T-helper 2 cell (primary cell): ENCODE data around the gene WDR73.
A peak's percentile ranks its signal among the peaks of the same experiment; 100 is the strongest.
"Not testable (repeated sequence)": the region's sequence is repeated elsewhere in the genome, so short reads cannot be mapped to it uniquely, and the experiment has no call there.

Experiments
- DNase-seq, 5 experiments: peaks; one replicate each; pipeline versions ENCODE4 v3.0.0 to v3.0.0-alpha.2; 2012 to 2022

WDR73 gene

DNA sequence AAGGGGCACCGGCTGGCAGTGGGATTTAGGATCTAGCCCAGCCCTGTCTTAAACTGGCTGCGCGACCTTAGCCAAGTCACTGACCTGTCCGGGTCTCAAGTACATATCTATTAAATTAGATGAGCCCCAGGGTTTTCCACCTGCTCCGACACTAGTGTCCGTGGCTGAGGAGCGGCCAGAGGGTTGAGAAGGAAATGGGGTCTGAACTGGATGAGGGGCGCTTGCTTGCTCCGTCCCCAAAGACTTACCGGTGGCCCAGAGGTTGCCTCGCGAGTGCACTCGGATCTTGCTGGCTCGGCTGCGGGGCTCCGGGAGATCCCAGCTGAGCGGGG, 3.6 kb upstream of the WDR73 start:
- DNase-seq = no peak

DNA sequence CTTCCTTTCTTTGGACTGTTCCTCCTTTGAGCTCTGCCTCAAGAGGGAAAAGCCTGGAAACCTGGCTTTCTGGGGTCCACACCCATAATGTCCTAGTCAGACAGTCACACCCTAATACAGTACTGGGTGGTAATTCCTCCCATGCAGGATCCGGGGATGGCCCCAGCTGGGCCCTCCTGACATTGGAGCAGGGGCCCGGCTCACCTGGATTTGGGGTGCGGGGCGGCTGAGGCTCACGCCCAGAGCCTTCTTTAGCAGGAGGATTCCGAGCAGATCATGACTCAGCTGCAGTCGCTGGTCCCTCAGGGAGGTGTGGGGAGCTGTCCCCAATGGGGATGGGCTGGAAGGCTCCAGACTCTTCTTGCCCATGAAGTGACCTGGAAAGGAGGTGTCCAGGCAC, 2.9 kb upstream of the WDR73 start:
- DNase-seq = no peak

DNA sequence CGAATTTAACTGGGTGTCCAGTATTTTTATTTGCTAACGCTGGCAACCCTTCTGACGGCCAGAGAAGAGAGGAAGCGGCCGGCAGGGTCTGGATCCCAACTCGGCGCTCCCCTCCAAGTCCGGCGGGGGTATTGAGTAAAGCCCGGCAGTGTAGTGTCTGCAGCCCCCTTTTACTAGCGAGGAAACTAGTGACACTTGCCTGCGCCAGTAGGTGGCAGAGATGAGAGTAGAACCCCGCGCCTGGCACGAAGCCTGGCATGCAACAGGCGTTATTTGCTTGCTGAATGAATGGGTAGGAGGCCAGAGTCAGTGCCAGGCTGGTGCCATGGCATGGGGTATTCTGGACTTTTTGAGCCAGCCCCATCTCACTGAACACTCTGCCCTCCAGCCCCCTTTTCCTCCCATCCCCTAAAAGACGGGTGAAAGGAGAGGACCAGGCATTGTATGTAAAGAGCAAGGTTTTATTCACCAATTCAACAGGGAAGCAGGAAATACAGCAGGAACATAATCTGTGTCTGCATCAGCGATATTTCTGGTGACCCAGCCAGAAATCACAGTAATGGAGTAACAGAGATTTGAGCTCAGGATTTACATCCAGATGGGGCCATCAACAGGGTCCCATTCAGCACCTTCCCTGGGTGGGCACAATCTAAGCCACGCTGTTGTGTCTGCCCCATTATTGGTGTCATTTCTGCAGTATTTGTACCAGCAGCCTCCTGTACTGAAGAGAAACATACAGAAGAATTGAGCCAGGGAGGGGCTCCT, 788 bp upstream of the WDR73 start:
- DNase-seq = peak; percentile 36 to 91 (median 65)

DNA sequence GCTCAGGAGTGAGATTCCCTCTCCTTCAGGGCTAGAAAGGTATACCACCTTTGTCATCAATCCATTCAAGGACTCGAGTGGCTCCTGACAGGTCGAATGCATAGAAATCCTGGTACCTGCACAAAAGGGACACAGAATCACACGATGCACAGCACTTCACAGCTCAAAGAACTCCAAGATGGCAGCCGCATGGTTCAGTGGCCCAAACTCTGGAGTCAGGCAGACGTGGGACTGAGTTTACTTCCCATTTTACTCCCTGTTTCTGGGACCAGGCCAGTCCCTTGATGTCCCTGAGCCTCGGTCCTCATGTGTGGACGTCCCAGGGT, 536 bp downstream of the WDR73 start:
- no peak for DNase-seq

DNA sequence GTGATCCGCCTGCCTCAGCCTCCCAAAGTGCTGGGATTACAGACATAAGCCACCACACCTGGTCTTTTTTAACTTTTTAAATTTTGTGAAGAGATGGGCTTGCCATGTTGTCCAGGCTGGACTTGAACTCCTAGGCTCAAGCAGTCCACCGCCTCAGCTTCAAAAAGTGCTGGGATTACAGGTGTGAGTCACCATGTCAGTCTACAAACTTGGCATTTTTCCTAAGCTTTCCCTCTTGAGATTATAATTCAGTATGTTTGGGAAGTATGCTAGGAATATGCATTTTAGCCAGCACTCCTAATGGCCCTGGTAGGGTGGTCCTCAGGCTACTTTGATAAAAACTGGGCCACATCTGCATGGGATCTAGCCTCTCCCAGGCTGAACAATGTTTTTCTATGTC, 4.4 kb downstream of the WDR73 start:
- DNase-seq = no peak

DNA sequence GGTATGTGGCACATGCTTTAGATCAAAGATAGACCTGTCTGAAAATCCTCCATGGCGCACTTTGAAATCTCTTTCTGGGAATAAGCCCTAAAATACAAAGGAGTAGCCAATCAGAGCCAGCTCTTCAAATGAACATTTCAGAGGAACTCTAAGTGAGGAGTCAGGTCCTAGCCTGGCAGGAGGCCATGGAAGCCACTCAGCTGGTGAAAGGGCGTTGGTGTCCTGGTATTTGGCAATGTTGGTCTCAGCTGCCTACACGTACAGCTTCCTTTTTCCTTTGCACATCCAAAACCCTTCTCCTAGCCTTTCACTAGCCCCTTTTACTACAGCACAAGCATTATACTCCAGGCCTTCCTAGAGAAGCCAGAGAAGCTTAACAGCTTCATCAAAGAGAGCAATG, 5.5 kb downstream of the WDR73 start:
- DNase-seq = no peak

DNA sequence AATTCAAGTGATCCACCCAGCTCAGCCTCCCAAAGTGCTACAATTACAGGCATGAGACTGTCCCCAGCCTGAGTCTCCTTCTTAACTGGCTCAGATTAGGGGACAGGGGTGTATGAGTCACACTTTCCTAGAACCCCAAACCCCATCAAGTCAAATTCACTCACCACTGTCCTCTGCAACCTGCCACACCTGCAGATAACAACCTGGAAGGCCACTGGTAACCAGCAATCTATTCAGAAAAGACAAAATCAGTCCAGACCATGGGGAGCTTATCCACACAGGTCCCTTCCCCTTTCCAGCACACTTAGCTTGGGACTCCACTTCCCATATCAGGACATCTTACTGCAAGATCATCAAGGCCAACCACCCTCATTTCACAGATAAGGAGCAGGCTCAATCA, 6.4 kb downstream of the WDR73 start:
- DNase-seq = no peak

DNA sequence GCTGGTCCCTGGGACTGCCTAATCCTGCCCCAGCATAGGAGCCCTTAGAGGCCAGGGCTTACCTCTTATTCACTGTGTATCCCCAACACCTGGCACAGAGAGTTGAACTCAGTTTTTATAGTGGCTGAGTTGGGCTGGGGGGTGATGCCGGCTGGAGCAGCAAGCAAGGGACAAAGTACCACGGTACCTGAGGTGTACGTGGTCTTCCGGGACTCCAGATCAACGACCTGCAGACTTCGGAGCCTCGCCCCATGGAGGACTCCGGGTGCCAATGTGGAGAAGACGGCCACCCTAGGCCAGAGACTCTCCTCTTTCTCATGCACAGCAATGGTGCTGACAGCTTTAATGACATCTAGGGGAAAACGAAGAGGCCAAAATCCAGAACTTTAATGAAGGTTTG, 8.1 kb downstream of the WDR73 start:
- no peak for DNase-seq

DNA sequence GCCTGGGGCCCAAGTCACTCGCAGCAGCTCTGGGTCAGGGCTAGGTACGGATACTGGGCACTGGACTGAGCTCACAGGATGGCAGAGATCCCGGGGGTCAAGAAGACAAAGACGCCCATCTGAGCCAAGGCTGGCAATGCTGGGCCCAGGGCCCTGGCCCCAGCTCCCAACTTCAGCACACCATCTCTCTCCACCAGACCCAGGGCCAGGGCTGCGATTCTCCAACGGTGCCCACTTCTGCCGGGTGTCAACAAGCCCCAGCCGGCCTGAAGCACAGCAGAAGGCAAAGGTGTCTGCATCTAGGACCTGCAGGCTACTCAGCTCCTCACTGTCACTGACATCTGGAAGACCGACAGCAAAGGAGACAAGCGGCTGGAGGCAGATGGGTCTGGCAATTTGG, 8.6 kb downstream of the WDR73 start:
- DNase-seq = no peak

DNA sequence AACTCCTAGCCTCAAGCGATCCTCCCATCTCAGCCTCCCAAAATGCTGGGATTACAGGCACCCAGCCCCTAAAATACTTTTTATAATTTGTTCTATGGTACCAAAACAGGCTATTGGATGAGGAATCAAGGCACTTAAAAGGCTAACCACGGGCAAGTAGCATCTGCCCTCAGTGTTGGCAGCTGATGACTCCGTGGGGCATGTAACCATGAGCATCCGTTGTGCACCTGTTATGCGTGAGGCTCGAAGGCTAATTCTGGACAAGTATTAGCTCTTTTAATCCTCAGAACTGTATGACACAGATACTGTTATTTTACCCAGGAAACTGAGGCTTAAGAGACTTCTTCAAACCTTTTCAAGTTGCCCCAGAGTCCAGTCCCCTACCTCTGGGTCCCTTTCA, 10.2 kb downstream of the WDR73 start:
- no peak for DNase-seq

DNA sequence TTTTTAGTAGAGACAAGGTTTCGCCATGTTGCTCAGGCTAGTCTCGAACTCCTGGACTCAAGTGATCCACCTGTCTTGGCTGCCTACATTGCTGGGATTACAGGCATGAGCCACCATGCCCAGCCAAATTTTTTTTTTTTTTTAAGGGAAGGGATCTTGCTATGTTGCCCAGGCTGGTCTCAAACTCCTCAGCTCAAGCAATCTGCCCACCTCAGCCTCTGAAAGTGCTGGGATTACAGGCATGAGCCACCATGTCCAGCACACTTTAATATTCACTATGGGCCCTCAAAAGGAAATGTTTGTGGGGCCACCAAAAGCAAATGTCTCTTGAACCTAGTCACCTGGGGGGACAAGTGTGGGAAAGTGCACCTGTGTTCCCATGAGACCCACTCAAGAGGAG, 11.4 kb downstream of the WDR73 start:
- not testable (repeated sequence) for DNase-seq

DNA sequence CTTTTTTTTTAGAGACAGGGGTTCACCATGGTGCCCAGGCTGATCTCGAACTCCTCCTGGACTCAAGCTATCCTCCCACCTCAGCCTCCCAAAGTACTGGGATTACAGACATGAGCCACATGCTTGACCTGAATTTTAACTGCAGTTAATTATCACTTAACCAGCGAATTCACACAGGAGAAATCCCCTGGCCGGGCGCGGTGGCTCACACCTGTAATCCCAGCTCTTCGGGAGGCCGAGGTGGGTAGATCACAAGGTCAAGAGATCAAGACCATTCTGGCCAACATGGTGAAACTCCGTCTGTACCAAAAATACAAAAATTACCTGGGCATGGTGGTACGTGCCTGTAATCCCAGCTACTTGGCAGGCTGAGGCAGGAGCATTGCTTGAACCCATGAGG, 12.2 kb downstream of the WDR73 start:
- DNase-seq = not testable (repeated sequence)

DNA sequence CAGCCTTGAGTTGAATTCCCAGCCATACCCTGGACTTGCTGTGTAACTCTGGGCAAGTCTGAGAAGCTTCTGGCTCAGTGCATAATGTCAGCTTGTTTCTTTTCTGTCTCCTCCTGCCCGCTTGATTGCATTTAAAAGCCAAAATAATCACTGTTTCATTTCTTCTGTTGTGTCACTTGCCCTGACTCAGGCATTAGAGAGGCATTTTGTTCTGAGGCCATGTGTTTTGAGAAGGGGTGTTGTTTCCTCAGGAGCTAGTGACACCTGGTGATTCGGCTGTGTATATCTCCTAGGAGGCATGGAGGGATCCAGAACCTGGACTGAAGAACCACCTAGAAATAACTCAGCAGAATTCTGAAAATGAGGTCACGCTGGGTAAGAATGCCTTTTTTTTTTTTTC, 16.0 kb downstream of the WDR73 start:
- DNase-seq = peak in 1 of 5 experiments; percentile 28

DNA sequence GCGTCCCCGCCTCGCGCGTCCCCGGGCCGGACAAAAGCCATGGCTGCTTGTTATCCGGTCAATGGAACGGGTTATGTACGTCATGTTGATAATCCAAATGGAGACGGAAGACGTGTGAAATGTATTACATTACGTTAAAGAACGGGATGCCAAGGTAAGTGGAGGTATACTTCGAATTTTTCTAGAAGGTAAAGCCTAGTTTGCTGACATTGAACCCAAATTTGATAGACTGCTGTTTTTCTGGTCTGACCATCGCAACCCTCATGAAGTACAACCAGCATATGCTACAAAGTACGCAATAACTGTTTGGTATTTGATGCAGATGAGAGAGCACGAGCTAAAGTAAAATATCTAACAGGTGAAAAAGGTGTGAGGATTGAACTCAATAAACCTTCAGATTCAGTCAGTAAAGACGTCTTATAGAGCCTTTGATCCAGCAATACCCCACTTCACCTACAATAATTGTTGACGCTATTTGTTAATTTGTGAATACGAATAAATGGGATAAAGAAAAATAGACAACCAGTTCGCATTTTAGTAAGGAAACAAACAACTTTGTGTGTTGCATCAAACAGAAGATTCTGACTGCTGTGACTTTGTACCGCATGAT, 19.8 kb downstream of the WDR73 start:
- no peak for DNase-seq

DNA sequence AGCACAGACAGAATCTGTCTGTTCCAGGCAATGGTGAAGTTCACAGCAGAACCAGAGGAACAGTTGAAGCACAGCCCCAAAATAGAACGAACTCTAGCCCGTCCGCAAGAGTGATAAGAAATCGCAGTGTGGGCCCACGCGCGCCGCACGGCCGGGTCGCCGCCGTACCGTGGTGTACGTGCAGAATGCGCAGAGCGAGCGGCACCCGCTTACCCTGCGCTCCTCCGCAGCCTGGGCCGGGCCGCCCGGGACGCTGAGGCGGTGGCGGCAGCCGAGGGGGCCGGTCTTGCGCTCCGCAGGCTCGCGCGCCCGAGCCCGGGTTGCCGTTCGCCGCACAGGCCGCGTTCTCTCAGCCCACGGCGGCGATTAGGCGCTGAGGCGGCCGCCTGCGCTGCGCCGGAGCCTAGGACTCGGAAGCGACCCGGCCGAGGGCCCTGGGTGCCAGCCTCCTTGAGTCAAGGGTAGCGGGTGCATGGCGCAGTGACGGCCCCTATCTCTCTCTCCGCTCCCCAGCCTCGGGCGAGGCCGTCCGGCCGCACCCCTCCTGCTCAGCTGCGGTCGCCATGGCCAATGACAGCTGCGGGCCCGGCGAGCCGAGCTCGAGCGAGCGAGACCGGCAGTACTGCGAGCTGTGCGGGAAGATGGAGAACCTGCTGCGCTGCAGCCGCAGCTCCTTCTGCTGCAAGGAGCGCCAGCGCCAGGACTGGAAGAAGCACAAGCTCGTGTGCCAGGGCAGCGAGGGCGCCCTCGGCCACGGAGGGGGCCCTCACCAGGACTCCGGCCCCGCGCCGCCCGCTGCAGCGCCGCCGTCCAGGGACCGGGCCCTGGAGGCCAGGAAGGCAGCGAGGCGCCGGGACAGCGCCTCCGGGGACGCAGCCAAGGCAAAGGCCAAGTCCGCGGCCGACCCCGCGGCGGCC, 20.5 kb downstream of the WDR73 start:
- peak; percentile 34 to 78 (median 54) for DNase-seq

DNA sequence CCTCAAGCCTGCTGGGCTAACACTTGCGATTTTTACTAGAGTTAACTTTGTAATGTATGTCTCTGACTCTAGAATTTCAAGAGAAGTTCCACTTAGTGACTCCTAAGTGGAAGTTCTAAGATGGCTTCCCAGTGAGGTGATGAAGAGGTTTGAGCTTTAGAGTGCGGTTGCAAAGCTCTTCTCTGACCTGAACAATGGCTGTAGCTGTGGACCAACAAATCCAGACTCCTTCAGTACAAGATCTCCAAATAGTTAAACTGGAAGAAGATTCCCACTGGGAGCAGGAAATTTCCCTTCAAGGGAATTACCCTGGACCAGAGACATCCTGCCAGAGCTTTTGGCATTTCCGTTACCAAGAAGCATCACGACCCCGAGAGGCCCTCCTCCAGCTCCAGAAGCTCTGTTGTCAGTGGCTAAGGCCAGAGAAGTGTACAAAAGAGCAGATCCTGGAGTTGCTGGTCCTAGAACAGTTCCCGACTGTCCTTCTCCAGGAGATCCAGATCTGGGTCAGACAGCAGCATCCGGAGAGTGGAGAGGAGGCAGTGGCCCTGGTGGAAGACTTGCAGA, 22.3 kb downstream of the WDR73 start:
- peak in 1 of 5 experiments; percentile 27 for DNase-seq

DNA sequence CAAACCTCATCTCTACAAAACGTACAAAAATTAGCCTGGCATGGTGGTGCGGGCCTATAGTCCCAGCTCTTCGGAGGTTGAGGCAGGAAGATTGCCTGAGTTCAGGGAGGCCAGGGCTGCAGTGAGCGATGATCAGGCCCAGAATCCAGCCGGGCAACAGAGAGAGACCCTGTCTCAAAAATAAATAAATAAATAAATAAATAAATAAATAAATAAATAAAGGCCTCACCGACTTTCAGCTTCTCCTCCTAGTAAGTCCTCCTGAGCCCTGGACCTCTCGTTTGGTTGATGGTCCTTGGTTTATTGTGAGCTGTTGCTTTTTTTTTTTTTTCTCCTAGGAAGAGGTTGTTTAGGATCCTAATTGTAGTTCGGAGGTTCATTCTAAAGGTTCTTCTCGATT, 25.1 kb downstream of the WDR73 start:
- no peak for DNase-seq

DNA sequence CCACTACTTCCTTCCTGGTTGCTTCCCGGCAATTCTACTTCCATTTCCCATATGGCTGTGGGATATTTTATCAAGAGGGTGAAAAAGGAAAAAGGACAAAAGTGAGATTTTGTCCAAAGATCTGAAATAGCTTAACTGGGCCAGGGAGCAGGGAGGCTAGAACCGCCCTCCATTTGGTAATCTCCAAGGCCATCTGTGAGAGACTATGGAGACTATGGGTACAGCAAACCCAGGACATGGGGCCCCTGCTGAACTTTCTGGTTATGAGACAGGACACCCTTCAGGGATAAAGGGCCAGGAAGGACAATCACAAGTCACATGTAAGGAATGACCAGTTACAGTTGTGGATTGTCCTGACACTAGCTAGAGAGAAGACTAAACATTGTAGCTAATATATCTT, 29.0 kb downstream of the WDR73 start:
- no peak for DNase-seq

DNA sequence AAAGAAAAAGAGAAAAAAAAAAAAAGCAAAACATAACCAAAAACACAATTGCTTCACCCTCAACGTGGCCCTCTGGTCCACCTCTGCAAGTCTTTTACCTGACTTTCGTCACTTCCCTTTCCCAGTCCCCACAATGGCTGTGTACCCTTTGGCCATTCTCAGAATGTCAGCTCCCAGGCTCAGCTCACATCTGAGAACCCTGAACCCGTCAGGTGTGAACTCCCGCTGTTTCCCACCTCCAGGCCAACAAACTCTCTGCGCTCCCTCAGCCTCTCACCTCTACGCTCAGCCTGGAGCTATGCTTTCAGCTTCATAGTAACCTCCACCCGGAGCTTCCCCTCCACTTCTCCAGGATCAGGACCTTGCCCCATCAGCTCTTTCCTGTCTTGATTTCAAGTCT, 29.7 kb downstream of the WDR73 start:
- DNase-seq = no peak

DNA sequence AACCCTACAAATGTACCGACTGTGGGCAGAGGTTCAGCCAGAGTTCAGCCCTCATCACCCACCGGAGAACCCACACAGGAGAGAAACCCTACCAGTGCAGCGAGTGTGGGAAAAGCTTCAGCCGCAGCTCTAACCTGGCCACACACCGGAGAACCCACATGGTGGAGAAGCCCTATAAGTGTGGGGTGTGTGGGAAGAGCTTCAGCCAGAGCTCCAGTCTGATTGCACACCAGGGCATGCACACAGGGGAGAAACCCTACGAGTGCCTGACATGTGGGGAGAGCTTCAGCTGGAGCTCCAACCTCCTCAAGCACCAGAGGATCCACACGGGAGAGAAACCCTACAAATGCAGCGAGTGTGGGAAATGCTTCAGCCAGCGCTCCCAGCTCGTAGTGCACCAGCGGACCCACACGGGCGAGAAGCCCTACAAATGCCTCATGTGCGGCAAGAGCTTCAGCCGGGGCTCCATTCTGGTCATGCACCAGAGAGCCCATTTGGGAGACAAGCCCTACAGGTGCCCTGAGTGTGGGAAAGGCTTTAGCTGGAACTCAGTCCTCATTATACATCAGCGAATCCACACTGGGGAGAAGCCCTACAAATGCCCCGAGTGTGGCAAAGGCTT, 32.6 kb downstream of the WDR73 start:
- no peak for DNase-seq

DNA sequence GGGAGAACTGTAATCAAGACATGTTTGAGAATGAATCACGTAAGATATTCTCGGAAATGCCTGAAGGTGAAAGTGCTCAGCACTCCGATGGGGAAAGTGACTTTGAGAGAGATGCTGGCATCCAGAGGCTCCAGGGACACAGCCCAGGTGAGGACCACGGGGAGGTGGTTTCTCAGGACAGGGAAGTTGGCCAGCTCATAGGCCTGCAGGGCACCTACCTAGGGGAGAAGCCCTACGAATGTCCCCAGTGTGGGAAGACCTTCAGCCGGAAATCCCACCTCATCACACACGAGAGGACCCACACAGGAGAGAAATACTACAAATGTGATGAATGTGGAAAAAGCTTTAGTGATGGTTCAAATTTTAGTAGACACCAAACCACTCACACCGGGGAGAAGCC, 33.5 kb downstream of the WDR73 start:
- DNase-seq = no peak

DNA sequence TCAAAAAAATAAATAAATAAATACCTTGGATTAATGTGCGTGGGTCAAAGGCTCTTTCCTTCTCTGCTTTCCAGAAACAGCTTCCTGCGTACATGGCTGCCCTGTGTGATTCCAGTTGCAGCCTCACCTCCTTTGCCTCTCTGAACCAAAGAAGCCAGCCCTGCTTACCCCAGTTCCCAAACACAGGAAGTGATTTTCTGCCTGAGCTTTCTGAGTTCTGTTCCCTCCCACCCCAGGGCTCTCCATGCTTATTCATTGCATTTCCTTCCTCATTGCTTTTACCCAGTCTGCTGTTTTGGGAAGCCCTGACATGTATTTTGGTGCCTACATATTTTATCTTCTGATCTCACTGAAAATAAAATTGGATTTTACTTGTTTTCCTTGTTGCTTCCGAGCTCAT, 37.8 kb downstream of the WDR73 start:
- no peak for DNase-seq

DNA sequence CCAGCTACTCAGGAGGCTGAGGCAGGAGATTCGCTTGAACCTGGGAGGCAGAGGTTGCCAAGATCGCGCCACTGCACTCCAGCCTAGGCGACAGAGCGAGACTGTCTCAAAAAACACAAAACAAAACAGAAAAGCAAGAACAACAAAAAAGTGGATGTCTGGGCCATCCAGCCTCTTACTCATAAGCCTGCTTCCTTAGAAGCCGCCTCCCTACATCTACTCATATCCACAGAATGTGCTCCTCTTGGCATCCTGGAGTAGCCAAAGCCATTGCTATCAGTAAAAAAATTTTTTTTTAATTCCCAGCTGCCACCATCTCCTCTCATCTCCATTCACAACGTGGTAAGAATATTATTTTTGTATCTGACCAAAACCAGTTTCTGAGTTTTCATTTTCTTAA, 42.5 kb downstream of the WDR73 start:
- DNase-seq = no peak
